ENCODE data around the gene CYP46A1. TPM values are rescaled to one million over a fixed set of nuclear protein-coding genes. Genes with fewer than 3 reads are reported as not detected.

The CYP46A1 gene
- polyA plus RNA-seq, 2 of the 4 experiments (the other 2 are of a cell fraction), result 0.06 to 0.13 TPM

GRCh38 chr14:99644723-99645544 lies 39.2 kb upstream of the CYP46A1 start, which contains the start of gene HHIPL1:
Gene HHIPL1, plus strand, starts transcription at chr14:99645129. Its CDS starts 79 bp downstream, at chr14:99645208.
- FAIRE-seq, result no peak
- ChIA-PET POLR2A (no interaction called here), CTCF (interaction anchor here (1.1 to 2.2 kb wide), 6 partner anchors 11 to 254 kb away, joined by 3 to 7 read pairs (median 3); no protein-coding TSS in a partner anchor)
- DNase-seq (ENCODE audit: low read depth in 1 of 2, low spot score in 1 of 2), result no peak
- H3K9me3 ChIP-seq, result no peaks in the 10 kb centered on the region
- no peak for TF ChIP-seq CTCF (IDR thresholded peaks at IDR 0.05)
- peak; percentile 36; the same call in 1 of the 2 replicates for TF ChIP-seq MAX (IDR thresholded peaks at IDR 0.05)
- H3K4me2 ChIP-seq, result peak within 1 kb of the TSS; percentile 86
- 0 out of 3 replicates have a peak, but pooled peaks cover 7% of the 10 kb centered on the region for H3K4me1 ChIP-seq
- peak within 1 kb of the TSS; percentile 44 for H3K4me3 ChIP-seq
- WGBS (ENCODE audit: missing lambda C conversion rate), result 78% methylated on average over 26 of the region's 91 CpGs
- peak; percentile 70 to 76 for ATAC-seq
- H3K27ac ChIP-seq, result peak within 1 kb of the TSS; percentile 63 to 82; a peak in 5 of 6 replicates

GRCh38 chr14:99645545-99646505 lies 38.3 kb upstream of the CYP46A1 start:
- FAIRE-seq, result no peak
- WGBS (ENCODE audit: missing lambda C conversion rate), result 58% methylated on average over 26 of the region's 32 CpGs
- TF ChIP-seq MAX (IDR thresholded peaks at IDR 0.05) (no peak), CHD4 (IDR thresholded peaks at IDR 0.05; ENCODE audit: borderline replicate concordance) (no peak), ATOH8 (CRISPR knock-in tag; IDR thresholded peaks at IDR 0.05; ENCODE audit: low read depth) (no peak), HOXB5 (CRISPR knock-in tag; IDR thresholded peaks at IDR 0.05) (no peak), KDM5A (IDR thresholded peaks at IDR 0.05) (no peak), KDM1A (IDR thresholded peaks at IDR 0.05; ENCODE audit: low read depth) (no peak), SMC3 (IDR thresholded peaks at IDR 0.05) (no peak), JUNB (IDR thresholded peaks at IDR 0.05) (no peak), REST (IDR thresholded peaks at IDR 0.05) (no peak)
- Histone ChIP-seq H3K27ac (peak overlapping the region; percentile 63 to 82; a peak in 5 of 6 replicates), H3K9me3 (no peaks in the 10 kb centered on the region), H3K4me3 (peak overlapping the region; percentile 44), H3K4me2 (peak overlapping the region; percentile 86), H3K4me1 (0 out of 3 replicates have a peak, but pooled peaks cover 7% of the 10 kb centered on the region)
- DNase-seq (ENCODE audit: low read depth in 1 of 2, low spot score in 1 of 2), result no peak
- ATAC-seq, result no peak
- ChIA-PET POLR2A (no interaction called here), CTCF (interaction anchor here (0.5 to 1.4 kb wide), 4 partner anchors 10 to 253 kb away, joined by 3 to 4 read pairs (median 3); no protein-coding TSS in a partner anchor)
